GM12874 (cell line): ENCODE results near the gene DLGAP4.

Experiments used
- TF ChIP-seq, protein P1 (sequence below): IDR thresholded peaks from 2 replicates; pipeline ENCODE4 v1.5.1; 2011; ENCODE audit warnings: low read depth, mild to moderate bottlenecking, control low read depth, low read length, moderate library complexity; ENCODE audit not compliant: insufficient read depth

The DLGAP4 gene

DNA sequence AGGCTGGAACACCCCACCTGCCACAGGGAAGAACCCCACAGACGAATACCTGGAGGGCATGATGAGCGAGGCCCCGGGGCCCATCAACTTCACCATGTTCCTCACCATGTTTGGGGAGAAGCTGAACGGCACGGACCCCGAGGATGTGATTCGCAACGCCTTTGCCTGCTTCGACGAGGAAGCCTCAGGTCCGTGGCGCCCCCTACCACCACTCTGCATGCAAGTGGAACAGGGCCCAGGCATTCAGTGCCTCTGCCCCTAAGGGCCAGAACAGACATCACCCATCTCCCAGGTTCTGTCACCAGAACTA, 241.8 kb downstream of the DLGAP4 start:
- TF ChIP-seq, protein P1, sequence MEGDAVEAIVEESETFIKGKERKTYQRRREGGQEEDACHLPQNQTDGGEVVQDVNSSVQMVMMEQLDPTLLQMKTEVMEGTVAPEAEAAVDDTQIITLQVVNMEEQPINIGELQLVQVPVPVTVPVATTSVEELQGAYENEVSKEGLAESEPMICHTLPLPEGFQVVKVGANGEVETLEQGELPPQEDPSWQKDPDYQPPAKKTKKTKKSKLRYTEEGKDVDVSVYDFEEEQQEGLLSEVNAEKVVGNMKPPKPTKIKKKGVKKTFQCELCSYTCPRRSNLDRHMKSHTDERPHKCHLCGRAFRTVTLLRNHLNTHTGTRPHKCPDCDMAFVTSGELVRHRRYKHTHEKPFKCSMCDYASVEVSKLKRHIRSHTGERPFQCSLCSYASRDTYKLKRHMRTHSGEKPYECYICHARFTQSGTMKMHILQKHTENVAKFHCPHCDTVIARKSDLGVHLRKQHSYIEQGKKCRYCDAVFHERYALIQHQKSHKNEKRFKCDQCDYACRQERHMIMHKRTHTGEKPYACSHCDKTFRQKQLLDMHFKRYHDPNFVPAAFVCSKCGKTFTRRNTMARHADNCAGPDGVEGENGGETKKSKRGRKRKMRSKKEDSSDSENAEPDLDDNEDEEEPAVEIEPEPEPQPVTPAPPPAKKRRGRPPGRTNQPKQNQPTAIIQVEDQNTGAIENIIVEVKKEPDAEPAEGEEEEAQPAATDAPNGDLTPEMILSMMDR = no peak

DNA sequence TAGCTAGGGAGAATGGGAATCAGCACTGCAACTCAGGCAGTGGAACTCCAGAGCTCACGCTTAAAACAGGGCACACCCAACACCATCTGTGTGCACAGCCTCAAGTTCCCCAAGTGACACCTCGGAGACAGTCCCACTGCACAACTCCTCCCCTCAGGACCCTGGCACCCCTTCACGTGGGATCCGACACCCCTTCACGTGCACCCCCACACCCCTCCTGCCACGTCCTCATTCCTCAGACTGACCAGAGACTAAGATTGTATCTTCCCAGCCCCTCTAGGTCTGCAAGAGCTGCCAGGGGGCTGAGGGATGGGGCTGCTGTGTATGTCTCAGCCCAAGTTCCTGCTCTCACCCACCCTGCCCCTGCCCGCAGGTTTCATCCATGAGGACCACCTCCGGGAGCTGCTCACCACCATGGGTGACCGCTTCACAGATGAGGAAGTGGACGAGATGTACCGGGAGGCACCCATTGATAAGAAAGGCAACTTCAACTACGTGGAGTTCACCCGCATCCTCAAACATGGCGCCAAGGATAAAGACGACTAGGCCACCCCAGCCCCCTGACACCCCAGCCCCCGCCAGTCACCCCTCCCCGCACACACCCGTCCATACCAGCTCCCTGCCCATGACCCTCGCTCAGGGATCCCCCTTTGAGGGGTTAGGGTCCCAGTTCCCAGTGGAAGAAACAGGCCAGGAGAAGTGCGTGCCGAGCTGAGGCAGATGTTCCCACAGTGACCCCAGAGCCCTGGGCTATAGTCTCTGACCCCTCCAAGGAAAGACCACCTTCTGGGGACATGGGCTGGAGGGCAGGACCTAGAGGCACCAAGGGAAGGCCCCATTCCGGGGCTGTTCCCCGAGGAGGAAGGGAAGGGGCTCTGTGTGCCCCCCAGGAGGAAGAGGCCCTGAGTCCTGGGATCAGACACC, 242.8 kb downstream of the DLGAP4 start:
- TF ChIP-seq, protein P1 = no peak

DNA sequence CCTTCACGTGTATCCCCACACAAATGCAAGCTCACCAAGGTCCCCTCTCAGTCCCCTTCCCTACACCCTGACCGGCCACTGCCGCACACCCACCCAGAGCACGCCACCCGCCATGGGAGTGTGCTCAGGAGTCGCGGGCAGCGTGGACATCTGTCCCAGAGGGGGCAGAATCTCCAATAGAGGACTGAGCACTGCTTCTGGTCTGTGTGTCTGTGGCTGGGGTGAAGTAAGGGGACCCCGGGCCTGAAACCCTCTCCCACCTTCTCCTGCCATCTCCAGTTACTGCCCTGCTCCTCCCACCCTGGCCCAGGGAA, 243.4 kb downstream of the DLGAP4 start:
- TF ChIP-seq, protein P1 = no peak

DNA sequence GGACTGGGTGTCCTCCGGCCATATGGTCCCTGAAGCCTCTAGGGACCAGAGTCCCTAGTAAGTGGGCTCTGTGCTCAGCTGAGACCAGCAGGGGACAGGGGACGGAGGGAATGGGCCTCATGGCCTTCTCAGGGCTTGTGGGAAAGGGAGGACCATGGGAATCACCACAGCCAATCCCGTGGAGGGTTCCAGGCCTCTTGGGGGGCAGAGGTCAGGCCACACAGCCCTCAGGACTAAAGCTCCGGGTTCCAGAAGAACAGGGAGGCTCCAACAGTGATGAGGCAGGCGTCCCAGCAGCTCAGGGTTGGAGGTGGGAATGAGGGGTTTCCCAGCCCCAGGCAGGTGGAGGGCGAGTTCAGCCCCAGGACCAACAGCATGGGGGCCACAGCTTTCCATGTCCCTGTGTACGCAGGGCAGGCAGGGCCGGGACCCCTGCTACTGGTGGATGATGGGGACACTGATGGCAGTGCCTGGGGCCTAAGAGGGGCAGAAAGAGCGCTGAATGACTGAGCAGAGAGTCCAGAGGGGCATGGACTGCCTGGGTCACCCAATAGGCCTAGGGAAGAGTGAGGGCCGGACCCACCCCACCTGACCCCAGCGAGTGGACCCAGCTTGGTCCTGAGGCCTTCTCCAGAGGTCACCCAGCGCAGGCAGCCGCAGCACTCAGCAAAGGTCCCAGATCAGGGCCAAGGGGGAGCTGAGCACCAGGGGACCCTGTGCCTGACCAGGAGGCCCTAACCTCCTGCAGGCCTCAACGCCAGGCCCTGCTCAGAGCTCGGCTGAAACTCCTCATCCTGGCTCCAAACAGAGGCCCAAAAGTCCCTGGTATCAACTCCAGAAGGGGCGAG, 244.0 kb downstream of the DLGAP4 start:
- TF ChIP-seq, protein P1 = no peak

DNA sequence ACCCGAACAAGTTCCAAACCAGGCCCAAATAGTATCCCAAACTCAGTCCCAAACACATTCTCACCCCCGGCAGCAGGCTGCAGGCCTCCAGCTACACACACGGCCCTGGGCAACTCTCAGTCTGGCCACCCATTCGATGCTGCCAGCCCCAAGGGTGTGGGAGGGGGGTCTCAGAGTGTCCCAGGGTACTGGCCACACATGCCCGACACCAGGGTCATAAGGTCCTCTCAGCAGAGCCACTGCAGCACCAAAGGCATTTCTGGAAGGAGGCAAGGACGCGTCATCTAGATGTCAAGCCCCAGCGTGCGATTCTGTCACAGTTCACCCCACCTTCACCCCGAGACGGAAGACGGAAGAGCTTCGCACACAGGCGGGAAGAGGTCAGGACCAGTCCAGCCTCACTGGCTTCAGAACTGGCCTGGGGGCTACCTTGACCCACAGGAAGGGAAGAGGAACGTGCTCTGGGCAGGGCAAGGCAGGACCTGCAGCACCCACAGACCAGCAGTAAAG, 244.7 kb downstream of the DLGAP4 start:
- TF ChIP-seq, protein P1 = no peak

DNA sequence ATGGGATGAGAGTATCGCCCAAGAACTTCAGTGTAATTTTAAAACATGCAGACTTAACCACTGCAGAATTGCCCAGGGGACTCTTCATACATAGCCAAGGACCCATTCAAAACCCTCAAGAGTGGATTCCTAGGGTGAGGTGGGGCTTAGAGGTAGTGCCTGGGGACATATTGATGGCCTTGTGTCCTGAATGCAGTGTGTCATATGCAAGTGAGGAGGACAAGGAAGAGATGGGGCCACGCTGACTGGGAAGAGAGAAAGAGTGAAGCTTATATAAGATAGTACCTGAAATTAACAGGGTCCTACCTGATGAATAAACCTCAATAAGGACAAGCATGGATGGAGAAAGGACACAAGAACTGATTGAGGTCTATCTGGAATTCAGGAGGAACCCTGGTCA, 249.1 kb downstream of the DLGAP4 start:
- TF ChIP-seq, protein P1 = no peak

DNA sequence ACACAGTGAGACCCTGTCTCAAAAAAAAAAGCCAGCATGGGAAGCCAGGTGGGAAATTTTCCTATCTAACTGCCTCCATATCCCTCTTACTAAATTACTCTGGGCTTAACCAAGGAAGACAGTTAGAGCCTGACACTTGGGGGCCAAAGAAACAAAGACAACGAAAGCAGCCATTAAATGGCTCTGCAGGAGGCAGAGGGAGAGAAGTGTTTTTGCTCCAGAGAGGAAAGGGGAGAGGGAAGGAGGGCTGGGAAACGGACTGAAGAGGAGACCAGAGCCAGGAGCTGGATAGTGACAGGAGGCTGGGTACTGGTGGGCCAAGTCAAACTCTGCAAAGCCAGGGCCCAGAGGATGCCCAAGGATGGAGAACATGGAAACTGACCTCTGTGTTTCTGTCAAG, 256.6 kb downstream of the DLGAP4 start:
- TF ChIP-seq, protein P1 = no peak
